Transverse colon (tissue), 4 donors: Measurements from ENCODE around the gene PDE8A.

ENCODE experiments used
- CTCF ChIP-seq, 5 experiments: fragments of 200-600 bp in 3 of 5; fragments of 450-650 bp in 2 of 5; sonication (generic) in 3 of 5; IDR thresholded peaks; 1 replicate in 2 of 5; 2 replicates in 3 of 5; pipeline ENCODE4 v1.5.1; 2016 to 2017; ENCODE audit warnings: antibody characterized with exemption in 5 of 5, inconsistent platforms in 3 of 5, mild to moderate bottlenecking in 2 of 5, moderate library complexity in 1 of 5
- EP300 ChIP-seq: sonication (generic); formaldehyde crosslinking; IDR thresholded peaks from one replicate; pipeline ENCODE4 v1.6.1; 2017; ENCODE audit warnings: antibody characterized with exemption, low read depth
- POLR2A ChIP-seq: fragments of 450-650 bp; IDR thresholded peaks from one replicate; pipeline ENCODE4 v1.6.1; 2016; ENCODE audit warnings: antibody characterized with exemption, mild to moderate bottlenecking, moderate library complexity
- POLR2AphosphoS5 ChIP-seq, 3 donors: sonication (generic); formaldehyde crosslinking; IDR thresholded peaks; one replicate each; pipeline ENCODE4 v1.6.1; 2016; ENCODE audit warnings: antibody characterized with exemption in 3 of 3

GRCh38 chr15:85157344-85157743, 175.7 kb downstream of the PDE8A start:
- TF ChIP-seq POLR2A: no peak
- no peak for TF ChIP-seq CTCF (IDR thresholded peaks at IDR 0.05)
- no peak for TF ChIP-seq EP300
- no peak for TF ChIP-seq POLR2AphosphoS5 (IDR thresholded peaks at IDR 0.05)
